NCI-H510A treated with DMSO at 0.1 percent for 48 hours (cell line): ENCODE results near the gene MAP7.
"Not testable (repeated sequence)": the region's sequence is repeated elsewhere in the genome, so short reads cannot be mapped to it uniquely, and the experiment has no call there.

Source experiments
- DNase-seq: peaks from one replicate; lab custom pipeline; 2025; lab: John Stamatoyannopoulos, UW

The MAP7 gene

DNA sequence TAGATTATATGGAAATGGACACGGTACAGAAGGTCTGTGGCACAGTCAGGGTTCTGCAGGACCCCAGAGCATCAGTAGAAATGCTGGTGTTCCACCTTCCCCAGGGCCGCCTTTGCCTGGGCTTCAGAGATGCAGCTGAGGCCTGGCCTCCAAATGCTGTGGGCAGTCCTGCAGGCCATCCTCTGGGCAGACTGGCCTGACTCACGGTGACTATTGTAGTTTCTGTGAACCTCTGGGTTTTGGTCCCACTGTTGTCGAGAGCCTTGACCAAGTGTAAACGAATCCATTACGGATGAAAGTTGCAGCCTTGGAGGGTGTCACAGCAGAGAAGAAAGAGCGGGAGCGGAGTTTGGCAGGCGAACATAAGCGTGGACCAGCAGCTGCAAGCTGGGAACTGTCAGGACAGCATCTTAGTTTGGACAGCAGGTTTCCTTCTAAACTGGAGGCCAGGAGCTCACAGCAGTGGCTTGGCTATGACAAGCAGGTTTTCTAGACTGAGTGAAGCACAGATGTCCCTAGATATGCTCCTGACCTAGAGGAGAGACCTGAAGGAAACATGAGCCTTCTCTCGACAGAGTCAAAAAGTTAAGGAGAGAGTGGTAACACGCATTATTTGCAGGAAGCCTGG lies 214.4 kb downstream of the MAP7 start:
- no peak for DNase-seq

DNA sequence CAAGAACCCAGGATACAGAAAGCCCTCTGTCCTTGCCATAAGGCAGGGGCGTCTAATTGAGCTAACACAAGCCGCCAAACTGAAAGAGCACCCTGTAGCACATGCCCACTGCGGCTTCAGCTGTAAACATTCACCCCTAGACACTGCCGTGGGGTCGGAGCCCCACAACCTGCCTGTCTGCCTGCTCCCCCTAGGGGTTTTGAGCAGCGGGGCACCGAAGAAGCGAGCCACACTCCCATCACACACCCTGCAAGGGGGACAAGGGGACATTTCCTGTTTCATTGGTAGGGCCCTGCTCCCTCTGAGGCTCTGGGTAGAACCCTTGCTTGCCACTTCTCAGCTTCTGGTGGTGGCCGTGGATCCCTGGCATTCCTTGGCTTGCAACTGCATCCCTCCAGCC lies 215.4 kb downstream of the MAP7 start:
- DNase-seq = no peak

DNA sequence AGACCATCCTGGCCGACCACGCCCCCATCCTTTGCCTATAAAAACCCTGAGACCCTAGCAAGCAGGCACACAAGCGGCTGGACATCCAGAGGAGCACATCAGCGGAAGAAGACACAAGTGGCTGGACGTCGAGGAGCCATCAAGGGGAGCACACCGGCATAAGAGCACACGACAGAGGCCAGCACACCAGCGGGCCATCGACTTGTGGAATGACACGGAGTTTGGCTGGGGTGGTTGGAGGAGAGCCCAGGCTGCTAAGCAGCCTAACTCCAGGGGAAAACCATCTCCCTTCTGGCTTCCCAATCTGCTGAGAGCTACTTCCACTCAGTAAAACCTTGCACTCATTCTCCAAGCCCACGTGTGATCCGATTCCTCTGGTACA lies 215.8 kb downstream of the MAP7 start:
- DNase-seq = no peak

DNA sequence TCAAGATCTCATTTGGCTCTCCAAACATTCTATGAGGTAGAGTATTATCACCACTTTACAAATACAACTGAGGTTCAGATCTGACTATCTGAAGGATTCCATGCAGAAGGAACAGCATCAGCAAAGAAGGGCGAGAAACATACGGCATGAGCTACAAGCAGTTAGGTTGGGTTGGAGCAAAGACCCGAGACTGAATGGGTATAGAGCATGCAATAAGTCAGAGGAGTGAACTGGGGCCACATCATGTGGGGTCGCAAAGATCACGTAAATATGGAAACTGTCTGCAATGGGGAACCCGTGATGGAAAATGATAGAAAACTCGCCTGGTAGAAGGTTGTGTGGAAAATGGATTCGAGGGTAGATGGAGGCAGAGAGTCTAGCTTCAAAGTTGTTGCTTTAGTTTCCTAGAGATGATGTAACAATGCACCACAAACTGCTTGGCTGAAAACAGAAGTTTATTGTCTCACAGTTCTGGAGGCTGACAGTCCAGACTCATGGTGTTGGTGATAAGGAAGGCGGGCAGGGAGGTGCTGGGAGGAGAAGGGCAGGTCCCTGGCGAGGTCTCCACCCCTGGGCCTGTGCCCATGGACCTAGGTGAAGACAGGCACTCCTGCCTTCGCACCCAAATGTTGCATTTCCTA lies 216.3 kb downstream of the MAP7 start:
- DNase-seq = no peak

DNA sequence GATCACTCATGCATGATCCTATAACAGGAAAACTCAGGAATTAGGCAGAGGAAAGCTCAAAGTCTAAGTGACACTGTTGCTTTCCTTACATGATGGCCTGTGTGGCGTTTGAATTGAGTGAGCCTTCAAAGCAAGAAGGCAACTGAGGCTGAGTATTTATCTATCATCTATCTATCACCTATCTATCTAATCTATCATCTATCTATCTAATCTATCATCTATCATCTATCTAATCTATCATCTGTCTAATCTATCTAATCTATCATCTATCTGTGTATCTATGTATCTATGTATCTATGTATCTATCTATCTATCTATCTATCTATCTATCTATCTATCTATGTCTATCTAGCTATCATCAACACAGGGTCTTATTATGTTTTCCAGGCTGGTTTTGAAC lies 218.8 kb downstream of the MAP7 start:
- no peak for DNase-seq

DNA sequence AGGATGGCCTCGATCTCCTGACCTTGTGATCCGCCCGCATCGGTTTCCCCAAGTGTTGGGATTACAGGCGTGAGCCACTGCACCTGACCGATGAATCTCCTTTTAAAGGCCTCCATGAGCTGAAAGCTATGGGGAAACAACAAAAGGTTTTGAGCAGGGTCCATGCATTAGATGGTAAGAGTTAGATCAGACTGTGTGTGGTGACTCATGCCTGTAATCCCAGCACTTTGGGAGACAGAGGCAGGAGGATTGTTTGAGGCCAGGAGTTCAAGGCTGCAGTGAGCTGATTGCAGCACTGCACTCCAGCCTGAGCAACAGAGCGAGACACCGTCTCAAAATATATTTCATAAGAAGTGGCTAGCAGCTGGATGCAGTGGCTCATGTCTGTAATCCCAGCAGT lies 219.6 kb downstream of the MAP7 start:
- no peak for DNase-seq

DNA sequence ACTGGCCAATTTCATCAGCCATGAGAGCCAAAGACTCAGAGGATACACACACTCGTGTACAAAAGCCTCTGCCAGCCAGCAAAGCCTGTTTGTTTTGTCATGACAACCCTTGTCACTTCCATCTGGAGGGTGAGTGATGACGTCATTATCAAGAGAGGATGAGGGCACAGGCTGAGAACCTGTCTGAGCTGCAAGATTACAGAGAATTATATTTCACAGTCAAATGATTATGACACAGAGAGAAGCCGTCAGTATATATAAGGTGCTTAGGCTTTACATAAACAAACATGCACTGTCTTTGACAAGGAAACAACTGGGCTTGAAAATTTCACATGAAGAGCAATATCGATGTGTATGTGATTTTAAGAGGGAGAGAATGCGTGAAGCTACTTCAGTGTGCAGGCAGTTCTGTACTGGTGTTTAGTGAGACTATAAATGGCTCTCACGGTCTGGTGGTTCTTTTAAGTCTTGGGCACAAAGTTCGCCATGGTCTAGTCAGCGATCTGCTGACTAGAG lies 224.1 kb downstream of the MAP7 start:
- peak; percentile 77 for DNase-seq

DNA sequence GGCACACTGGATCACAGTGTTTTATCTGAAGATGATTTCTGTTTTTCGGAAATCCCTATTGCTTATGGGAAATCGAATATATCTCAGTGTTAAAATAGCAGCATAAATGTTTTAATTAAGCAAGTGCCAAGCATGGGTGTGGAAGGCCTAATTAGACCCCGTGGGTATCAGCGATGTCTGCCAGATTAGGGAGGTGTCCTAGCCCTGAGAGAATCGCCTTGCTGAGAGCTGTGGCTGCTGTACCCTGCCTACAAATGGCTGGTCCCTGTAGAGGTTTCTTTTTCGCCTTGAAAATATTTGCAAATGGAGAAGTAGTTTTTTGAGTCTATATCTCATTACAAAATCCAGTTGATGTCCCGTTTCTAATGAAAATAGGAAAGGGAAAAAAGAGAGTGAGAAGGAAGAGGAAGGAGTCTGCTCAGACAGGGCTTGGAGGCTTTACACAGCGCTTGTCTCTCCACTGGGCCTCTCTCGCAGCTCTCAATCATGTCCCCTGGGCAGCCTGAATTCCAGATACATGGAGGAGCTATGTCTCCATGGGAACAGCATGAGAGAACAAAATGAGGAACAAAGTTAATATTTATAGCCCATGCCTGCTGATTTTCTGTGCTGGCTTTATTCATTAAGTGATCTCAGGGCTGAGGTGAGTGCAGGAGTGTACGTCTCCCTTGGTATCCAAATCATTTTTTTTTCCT lies 225.4 kb downstream of the MAP7 start:
- DNase-seq = no peak

DNA sequence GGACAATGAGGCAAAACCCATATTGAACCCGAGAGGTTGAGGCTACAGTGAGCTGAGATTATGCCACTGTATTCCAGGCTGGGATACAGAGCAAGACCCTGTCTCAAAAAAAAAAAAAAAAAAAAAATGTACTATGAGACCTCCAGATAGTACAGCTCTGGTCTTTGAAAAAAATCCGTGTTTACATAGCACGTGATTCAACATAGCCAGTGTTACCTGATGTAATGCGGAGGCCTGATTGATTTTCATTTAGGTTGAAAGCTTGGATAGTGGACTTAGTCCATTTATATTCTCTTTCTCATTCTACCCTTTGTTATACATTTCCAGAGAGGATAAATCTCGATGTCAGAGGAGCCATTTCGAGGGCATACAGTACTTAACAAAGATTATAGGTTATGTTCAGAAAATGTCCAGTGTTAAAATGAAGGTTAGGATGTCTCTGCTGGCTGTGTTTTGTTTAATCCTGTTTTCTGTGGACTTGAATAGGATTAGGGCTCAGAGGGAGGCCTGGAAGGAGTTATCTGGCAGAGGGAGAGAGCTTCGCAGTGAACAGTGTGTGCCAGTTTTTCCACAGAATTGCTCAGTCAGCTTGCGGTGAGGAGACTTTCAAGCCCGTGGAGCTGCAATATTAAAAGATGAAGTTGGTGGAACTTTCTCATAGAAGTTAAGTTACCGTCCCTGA lies 226.7 kb downstream of the MAP7 start:
- no peak for DNase-seq

DNA sequence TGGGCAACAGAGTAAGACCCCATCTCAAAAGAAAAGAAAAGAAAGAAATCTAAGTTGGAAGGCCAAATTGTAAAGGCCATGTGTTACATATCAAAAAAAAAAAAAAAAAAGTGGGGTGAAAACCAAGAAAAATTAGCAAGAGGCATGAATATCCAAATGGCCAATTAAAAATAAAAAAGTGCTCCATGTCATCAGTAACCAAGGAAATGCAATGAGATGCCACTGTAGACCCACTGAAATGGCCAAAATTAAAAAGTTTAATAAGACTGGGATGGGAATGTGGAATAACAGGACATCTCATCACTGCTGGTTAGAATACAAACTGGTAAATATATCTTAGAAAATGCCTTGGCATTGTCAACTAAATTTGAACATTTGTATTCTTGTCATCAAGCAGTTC lies 230.5 kb downstream of the MAP7 start:
- DNase-seq = no peak

DNA sequence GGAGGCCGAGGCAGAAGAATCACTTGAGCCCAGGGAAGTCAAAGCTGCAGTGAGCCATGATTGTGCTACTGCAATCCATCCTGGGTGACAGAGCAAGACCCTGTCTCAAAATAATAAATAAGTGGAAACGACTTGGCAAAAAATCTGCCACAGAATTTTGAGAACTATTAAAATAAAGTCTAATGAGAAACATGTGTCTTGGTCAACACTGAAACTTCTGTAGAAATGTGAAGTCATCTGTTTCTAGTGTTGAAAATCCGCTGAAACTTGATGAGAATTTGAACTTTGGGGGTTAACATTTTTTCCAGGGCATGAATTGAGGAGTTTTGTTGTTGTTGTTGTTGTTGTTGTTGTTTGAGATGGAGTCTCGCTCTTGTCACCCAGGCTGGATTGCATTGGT lies 231.5 kb downstream of the MAP7 start:
- no peak for DNase-seq

DNA sequence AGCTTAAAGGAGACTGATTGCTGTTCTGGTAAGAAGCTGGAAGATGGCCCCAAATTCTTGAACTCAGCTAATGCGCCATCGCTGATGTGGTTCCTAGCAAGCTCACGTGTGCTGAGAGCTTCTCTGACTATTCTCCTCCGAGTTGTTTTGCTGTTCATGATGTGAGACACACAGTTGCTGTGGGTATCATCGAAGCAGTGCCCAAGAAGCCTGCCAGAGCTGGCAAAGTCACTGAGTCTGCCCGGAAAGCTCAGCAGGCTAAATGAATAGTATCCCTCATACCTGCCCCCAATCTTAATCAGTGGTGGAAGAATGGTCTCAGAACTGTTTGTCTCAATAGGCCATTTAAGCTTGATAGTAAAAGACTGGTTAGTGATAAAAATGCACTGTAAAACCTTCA lies 232.3 kb downstream of the MAP7 start:
- no peak for DNase-seq

DNA sequence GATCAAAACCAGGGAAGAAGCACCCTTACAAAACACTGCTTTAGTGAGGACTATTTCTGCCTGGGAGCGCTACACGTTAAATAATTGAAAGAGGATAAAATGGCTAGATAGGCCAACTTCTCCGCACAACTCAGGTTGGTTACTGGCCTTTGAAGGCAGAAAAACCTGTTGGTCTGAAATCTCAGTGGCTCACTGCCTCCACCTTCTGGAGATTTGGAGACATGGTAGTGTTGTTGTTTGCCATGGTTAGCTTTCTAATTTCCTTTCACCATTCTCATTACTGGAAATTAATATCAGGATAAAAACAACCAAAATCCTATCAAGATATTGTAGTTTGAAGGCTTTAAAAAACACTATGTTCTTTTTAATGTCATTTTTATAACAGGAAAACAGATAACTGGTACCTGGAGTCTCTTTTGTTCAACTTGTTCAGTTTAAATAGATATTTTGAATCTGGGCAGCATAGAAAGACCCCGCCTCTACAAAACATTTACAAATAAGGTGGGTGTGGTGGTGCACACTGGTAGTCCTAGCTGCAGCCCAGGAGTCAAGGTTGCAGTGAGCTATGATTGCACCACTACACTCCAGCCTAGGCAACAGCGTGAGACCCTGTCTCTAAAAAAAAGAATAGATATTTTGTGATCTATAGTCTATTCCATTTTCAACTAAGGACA lies 233.1 kb downstream of the MAP7 start:
- DNase-seq = peak; percentile 51

DNA sequence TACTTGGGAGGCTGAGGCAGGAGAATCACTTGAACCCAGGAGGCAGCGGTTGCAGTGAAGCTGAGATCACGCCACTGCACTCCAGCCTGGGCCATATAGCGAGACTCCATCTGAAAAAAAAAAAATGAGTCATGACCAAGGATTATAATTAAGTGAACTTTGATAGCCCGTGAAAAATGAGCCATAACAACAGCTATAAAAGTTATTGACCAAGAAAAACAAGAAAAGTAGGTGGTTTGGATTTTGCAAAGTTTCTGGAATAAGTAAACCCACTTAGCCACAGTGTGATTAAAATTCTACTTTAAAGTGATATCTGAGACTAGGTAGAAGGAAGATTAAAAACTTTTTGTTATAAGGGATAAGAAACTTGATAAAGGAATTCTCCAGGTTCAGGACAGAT lies 234.6 kb downstream of the MAP7 start:
- no peak for DNase-seq

DNA sequence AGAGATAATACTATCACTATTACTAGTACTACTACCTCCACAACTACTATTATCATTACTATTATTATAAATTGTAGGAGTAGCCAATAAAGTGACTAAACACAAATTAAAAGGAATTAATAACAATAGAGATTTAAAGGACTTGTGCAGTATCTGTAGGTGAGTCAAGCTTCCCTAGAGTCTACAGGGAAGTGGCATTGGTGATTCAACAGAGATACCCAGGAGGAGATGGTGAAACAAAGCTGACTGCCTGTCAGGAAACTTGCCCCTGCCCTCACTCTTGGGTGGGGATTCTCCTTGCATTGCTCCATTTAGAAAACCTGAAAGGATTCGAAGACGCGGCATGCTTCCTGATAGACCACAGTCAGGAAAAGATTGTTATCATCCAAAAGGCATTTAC lies 237.2 kb downstream of the MAP7 start:
- no peak for DNase-seq

DNA sequence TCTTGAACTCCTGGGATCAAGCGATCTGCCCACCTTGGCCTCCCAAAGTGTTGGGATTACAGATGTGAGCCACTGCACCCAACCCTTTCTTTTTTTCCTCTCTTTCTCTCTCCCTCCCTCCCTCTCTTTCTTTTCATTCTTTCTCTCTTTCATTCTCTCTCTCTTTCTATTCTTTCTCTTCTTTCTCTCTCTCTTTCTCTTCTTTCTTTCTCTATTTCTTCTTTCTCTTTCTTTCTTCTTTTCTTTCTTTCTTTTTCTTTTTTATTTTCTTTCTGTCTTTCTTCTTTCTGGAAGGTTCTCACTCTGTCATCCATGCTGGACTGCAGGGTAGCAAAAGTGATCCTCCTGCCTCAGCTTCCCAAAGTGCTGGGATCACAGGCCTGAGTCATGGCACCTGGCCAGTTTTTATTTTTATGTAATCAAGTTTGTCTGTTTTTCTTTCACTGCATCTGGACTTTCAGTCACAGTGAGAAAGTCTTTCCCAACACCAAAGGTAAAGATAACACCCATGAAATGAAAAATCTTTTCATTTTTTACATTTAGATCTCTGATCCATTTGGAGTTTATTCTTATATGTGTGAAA lies 240.4 kb downstream of the MAP7 start:
- DNase-seq = no peak

DNA sequence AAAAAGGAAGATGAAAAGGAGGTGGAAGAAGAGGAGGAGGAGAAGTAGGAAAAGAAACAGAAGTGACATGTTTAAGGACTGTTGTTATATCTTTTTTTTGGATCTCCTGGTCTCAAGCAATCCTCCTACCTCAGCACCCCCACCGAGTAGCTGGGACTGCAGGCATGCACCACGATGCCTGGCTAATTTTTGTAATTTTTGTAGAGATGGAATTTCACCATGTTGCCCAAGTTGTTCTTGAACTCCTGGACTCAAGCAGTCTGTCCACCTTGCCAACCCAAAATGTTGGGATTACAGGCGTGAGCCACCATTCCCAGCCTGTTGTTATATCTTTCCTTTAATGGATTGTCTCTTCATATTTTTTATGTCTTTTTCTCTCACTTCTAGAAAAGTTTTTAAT lies 241.1 kb downstream of the MAP7 start:
- no peak for DNase-seq

DNA sequence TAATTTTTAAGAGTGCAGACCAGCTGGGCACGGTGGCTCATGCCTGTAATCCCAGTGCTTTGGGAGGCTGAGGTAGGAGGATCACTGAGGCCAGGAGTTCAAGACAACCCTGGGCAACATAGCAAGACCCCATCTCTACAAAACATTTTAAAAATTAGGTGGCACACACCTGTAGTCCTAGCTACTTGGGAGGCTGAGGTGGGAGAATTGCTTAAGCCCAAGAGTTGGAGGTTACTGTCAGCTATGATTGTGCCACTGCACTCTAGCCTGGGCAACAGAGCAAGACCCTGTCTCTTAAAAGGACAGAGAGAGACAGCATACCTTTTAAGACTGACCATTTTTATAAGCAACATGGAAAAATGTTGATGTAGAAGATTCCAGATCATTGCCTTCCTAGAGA lies 241.8 kb downstream of the MAP7 start:
- DNase-seq = not testable (repeated sequence)

DNA sequence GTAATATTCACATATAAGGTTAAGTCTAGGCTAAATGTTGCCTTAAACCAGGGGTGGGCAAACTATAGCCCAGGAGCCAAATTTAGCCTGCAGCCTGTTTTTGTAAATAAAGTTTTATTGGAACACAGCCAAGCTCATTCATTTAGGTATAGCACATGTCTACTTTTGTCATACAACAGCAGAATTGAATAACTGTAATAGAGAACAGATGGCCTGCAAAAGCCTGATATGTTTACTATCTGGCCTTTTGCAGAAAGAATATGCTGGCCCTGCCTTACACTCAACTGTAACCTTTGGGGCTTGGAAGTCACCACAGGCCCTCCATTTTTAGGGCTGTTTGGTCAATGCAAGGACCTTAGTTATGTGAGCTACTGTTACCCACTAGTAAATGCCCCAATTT lies 242.9 kb downstream of the MAP7 start:
- DNase-seq = no peak

DNA sequence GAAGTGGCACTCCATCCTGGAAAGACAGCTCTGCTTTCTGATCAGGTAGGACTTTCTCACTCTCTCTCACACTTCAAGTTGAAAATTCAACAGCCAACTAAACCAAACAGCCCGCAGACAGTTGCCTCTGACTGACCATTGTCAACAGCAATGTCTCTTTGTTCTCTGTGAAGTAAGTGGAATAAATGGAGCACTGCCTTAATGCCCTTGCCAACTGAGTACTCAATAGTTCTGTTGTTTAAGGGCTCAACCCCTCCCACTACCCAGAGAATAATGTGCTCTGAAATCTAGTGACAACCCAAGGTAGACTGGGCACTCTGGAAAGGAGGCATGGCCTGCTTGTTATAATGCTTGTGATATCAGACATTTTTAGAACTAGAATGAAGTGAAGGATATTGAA lies 243.8 kb downstream of the MAP7 start:
- DNase-seq = peak; percentile 18

DNA sequence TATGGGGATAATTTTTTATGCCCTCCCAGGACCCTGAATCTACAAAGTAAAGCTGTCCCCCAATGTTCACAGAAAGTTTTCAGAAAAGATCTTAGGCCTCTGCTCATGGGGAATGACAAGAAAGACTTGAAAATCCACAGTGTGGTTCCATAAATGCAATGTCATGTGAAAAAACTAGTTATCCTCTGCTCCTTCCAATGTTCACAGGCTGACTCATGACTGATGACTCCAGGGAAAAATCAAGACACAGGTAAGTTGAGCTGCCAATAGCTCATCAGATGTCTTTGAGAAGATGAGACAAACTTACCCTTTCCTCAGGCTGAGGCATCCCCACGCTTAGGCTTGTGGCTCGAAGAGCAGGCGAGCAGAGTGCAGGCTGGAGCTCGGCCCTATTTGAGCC lies 245.8 kb downstream of the MAP7 start:
- DNase-seq = no peak

DNA sequence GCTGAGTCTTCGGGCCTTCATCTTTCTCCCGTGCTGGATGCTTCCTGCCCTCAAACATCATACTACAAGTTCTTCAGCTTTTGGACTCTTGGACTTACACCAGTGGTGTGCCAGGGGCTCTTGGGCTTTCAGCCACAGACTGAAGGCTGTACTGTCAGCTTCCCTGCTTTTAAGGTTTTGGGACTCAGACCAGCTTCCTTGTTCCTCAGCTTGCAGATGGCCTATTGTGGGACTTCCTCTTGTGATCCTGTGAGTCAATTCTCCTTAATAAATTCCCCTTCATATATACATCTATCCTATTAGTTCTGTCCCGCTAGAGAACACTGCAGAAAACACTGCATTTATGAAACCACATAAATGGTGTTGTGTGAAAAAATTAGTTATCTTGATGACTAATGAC lies 246.7 kb downstream of the MAP7 start:
- no peak for DNase-seq
